Measurements from ENCODE around the gene KLK14. TPM values are rescaled to one million over a fixed set of nuclear protein-coding genes. Genes with fewer than 3 reads are reported as not detected.

KLK14 gene
- total and polyA plus RNA-seq, 2 of the 8 experiments (the other 6 are each of a cell fraction or from before 2014, with no cell fraction given), result 0.09 to 1.2 TPM

DNA sequence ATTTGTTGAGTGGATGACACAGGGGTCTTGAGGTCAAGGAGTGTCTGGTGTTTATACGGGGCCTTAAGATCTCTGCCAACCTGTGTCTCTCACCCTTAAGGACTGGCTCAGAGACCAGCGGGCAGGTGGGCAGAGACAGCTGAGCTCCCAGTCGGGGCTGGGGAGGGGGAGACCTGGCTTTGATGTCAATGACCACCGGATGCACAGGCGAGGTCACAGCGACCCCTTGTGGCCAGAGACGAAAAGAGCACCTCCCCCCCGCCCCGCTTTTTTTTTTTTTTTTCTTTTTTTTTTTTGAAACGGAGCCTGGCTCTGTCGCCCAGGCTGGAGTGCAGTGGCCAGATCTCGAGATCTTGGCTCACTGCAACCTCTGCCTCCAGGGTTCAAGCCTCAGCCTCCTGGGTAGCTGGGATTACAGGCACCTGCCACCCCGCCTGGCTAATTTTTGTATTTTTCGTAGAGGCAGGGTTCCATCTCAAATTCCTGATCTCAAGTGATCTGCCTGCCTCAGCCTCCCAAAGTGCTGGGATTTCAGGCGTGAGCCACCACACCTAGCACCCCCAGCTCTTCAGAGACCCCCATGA is 12.1 kb upstream of the KLK14 start (continued):
- TF ChIP-seq, protein P1, sequence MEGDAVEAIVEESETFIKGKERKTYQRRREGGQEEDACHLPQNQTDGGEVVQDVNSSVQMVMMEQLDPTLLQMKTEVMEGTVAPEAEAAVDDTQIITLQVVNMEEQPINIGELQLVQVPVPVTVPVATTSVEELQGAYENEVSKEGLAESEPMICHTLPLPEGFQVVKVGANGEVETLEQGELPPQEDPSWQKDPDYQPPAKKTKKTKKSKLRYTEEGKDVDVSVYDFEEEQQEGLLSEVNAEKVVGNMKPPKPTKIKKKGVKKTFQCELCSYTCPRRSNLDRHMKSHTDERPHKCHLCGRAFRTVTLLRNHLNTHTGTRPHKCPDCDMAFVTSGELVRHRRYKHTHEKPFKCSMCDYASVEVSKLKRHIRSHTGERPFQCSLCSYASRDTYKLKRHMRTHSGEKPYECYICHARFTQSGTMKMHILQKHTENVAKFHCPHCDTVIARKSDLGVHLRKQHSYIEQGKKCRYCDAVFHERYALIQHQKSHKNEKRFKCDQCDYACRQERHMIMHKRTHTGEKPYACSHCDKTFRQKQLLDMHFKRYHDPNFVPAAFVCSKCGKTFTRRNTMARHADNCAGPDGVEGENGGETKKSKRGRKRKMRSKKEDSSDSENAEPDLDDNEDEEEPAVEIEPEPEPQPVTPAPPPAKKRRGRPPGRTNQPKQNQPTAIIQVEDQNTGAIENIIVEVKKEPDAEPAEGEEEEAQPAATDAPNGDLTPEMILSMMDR (IDR thresholded peaks at IDR 0.05; ENCODE audit: control extremely low read depth in 1 of 3, insufficient read depth in 1 of 3, low read depth in 1 of 3, low read length in 3 of 3), result peak; percentile 65 to 86 (median 77)
- TF ChIP-seq HDAC2 (IDR thresholded peaks at IDR 0.05; ENCODE audit: borderline replicate concordance in 1 of 2, low read depth in 2 of 2, low read length in 2 of 2) (no peak), SP4 (IDR thresholded peaks at IDR 0.05; ENCODE audit: low read length) (no peak), RAD21 (IDR thresholded peaks at IDR 0.05 in 1 of 2, conservative IDR thresholded peaks at IDR 0.05 in 1 of 2; ENCODE audit: low read depth in 2 of 2, low read length in 2 of 2) (peak; percentile 89 to 91), NRF1 (IDR thresholded peaks at IDR 0.05; ENCODE audit: low read depth, low read length) (no peak), SAP30 (IDR thresholded peaks at IDR 0.05; ENCODE audit: insufficient read depth, insufficient replicate concordance, low read length) (no peak), CTBP2 (IDR thresholded peaks at IDR 0.05; ENCODE audit: borderline replicate concordance, insufficient read depth, insufficient read length, low read length) (no peak)
- TF ChIP-seq, protein P2, sequence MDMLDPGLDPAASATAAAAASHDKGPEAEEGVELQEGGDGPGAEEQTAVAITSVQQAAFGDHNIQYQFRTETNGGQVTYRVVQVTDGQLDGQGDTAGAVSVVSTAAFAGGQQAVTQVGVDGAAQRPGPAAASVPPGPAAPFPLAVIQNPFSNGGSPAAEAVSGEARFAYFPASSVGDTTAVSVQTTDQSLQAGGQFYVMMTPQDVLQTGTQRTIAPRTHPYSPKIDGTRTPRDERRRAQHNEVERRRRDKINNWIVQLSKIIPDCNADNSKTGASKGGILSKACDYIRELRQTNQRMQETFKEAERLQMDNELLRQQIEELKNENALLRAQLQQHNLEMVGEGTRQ (IDR thresholded peaks at IDR 0.05; ENCODE audit: low read length), result no peak
